Trophoblast cell (in vitro differentiated cells and primary cell): Measurements from ENCODE around the gene HBP1.

ENCODE experiments used
- DNase-seq, 2 donors: peaks; one replicate each; pipeline ENCODE4 v3.0.0-alpha.2; 2016
- H2AFZ ChIP-seq: 2 replicates; pipeline ENCODE4 v1.6.1; 2013; ENCODE audit warnings: low read length, moderate library complexity, mild to moderate bottlenecking; ENCODE audit not compliant: insufficient read depth, poor library complexity
- H2AK5ac ChIP-seq: 2 replicates; pipeline ENCODE4 v1.6.1; 2013; ENCODE audit warnings: mild to moderate bottlenecking, low read length
- H2BK120ac ChIP-seq: 2 replicates; pipeline ENCODE4 v1.6.1; 2013; ENCODE audit warnings: low read length, mild to moderate bottlenecking, moderate library complexity; ENCODE audit not compliant: insufficient read depth, poor library complexity
- H2BK12ac ChIP-seq: 2 replicates; pipeline ENCODE4 v1.6.1; 2013; ENCODE audit warnings: mild to moderate bottlenecking, low read length, moderate library complexity
- H2BK5ac ChIP-seq: 2 replicates; pipeline ENCODE4 v1.6.1; 2013; ENCODE audit warnings: low read length, low read depth, moderate library complexity, mild to moderate bottlenecking; ENCODE audit not compliant: poor library complexity
- H3K14ac ChIP-seq: 2 replicates; pipeline ENCODE4 v1.6.1; 2013; ENCODE audit warnings: mild to moderate bottlenecking, low read length
- H3K18ac ChIP-seq: 2 replicates; pipeline ENCODE4 v1.6.1; 2013; ENCODE audit warnings: mild to moderate bottlenecking, low read length
- H3K23ac ChIP-seq: 2 replicates; pipeline ENCODE4 v1.6.1; 2013; ENCODE audit warnings: low read length
- H3K27ac ChIP-seq: 2 replicates; pipeline ENCODE4 v1.5.1; 2013; ENCODE audit warnings: low read depth, mild to moderate bottlenecking, inconsistent platforms, low read length, moderate library complexity
- H3K27me3 ChIP-seq: 2 replicates; pipeline ENCODE4 v1.6.1; 2013; ENCODE audit warnings: inconsistent platforms, mild to moderate bottlenecking, low read length, moderate library complexity; ENCODE audit not compliant: insufficient read depth
- H3K36me3 ChIP-seq, 2 experiments: 1 replicate in 1 of 2; 2 replicates in 1 of 2; pipeline ENCODE4 v1.6.1; 2013; ENCODE audit warnings: low read length in 2 of 2, mild to moderate bottlenecking in 2 of 2, moderate library complexity in 1 of 2; ENCODE audit not compliant: insufficient read depth in 2 of 2, control insufficient read depth in 1 of 2
- H3K4ac ChIP-seq: 2 replicates; pipeline ENCODE4 v1.6.1; 2013; ENCODE audit warnings: low read depth, mild to moderate bottlenecking, low read length, moderate library complexity
- H3K4me1 ChIP-seq, 2 experiments: 1 replicate in 1 of 2; 2 replicates in 1 of 2; pipeline ENCODE4 v1.6.1; 2013; ENCODE audit warnings: low read length in 2 of 2, mild to moderate bottlenecking in 2 of 2, moderate library complexity in 1 of 2; ENCODE audit not compliant: insufficient read depth in 2 of 2, control insufficient read depth in 1 of 2
- H3K4me2 ChIP-seq: 2 replicates; pipeline ENCODE4 v1.6.1; 2013; ENCODE audit warnings: inconsistent platforms, mild to moderate bottlenecking, low read length, moderate library complexity
- H3K4me3 ChIP-seq: 2 replicates; pipeline ENCODE4 v1.5.1; 2013; ENCODE audit warnings: mild to moderate bottlenecking, low read depth, low read length, inconsistent platforms
- H3K79me1 ChIP-seq: one replicate; pipeline ENCODE4 v1.6.1; 2013; ENCODE audit warnings: low read length
- H3K79me2 ChIP-seq: 2 replicates; pipeline ENCODE4 v1.6.1; 2013; ENCODE audit warnings: low read length, mild to moderate bottlenecking; ENCODE audit not compliant: control insufficient read depth, insufficient read depth, poor library complexity
- H3K9ac ChIP-seq: 2 replicates; pipeline ENCODE4 v1.6.1; 2013; ENCODE audit warnings: mild to moderate bottlenecking, low read length
- H3K9me3 ChIP-seq: 2 replicates; pipeline ENCODE4 v1.6.1; 2013; ENCODE audit warnings: low read depth, mild to moderate bottlenecking, control low read depth, inconsistent platforms, low read length; ENCODE audit not compliant: insufficient read depth
- H4K12ac ChIP-seq: 2 replicates; pipeline ENCODE4 v1.6.1; 2013; ENCODE audit warnings: low read depth, mild to moderate bottlenecking, low read length, moderate library complexity
- H4K8ac ChIP-seq: 2 replicates; pipeline ENCODE4 v1.6.1; 2013; ENCODE audit warnings: low read depth, mild to moderate bottlenecking, low read length, moderate library complexity
- H4K91ac ChIP-seq: one replicate; pipeline ENCODE4 v1.6.1; 2013; ENCODE audit warnings: low read depth, mild to moderate bottlenecking, low read length, moderate library complexity
- WGBS: extraction: QIAGEN DNeasy Blood & Tissue Kit; methylation state at CpG from one replicate; pipeline ENCODE4 v1.1.7; 2013; ENCODE audit warnings: missing lambda C conversion rate; ENCODE audit not compliant: insufficient read length, insufficient coverage; ENCODE audit errors: extremely low coverage; 5-methylcytosine and 5-hydroxymethylcytosine counted together

HBP1 gene

GRCh38 chr7:107147464-107148393, 21.1 kb upstream of the HBP1 start:
- no peak overlapping the region for H3K4me3 ChIP-seq
- H3K4ac ChIP-seq: no peak overlapping the region
- no peak overlapping the region for H2AK5ac ChIP-seq
- no peak overlapping the region for H3K18ac ChIP-seq
- no peak overlapping the region for H2AFZ ChIP-seq
- H2BK5ac ChIP-seq: no peak overlapping the region
- no peaks in the 10 kb centered on the region for H3K9me3 ChIP-seq
- no peak overlapping the region for H2BK120ac ChIP-seq
- no peaks in the 10 kb centered on the region for H3K79me1 ChIP-seq
- H4K91ac ChIP-seq: no peak overlapping the region
- no peaks in the 10 kb centered on the region for H3K79me2 ChIP-seq
- no peak overlapping the region for H3K23ac ChIP-seq
- H3K4me2 ChIP-seq: no peak overlapping the region
- no peaks in the 10 kb centered on the region for H3K27me3 ChIP-seq
- no peak overlapping the region for H3K14ac ChIP-seq
- H2BK12ac ChIP-seq: no peak overlapping the region
- H3K9ac ChIP-seq: no peak overlapping the region
- H4K12ac ChIP-seq: no peak overlapping the region
- H4K8ac ChIP-seq: no peak overlapping the region
- DNase-seq: peak; percentile 15 to 66
- no peaks in the 10 kb centered on the region for H3K4me1 ChIP-seq
- no peaks in the 10 kb centered on the region for H3K36me3 ChIP-seq
- no peak overlapping the region for H3K27ac ChIP-seq
- WGBS: no CpG with 5 or more reads among the region's 3 CpGs

GRCh38 chr7:107148721-107149120, 20.1 kb upstream of the HBP1 start:
- no peak overlapping the region for H2AFZ ChIP-seq
- H3K4ac ChIP-seq: no peak overlapping the region
- no CpG with 5 or more reads among the region's 2 CpGs for WGBS
- no peaks in the 10 kb centered on the region for H3K36me3 ChIP-seq
- no peak overlapping the region for H3K23ac ChIP-seq
- no peaks in the 10 kb centered on the region for H3K9me3 ChIP-seq
- H3K4me2 ChIP-seq: no peak overlapping the region
- H2BK5ac ChIP-seq: no peak overlapping the region
- no peak overlapping the region for H3K18ac ChIP-seq
- H4K91ac ChIP-seq: no peak overlapping the region
- H3K79me2 ChIP-seq: no peaks in the 10 kb centered on the region
- no peaks in the 10 kb centered on the region for H3K4me1 ChIP-seq
- H4K12ac ChIP-seq: no peak overlapping the region
- no peaks in the 10 kb centered on the region for H3K79me1 ChIP-seq
- DNase-seq: peak; percentile 29 to 97
- no peak overlapping the region for H3K9ac ChIP-seq
- H2AK5ac ChIP-seq: no peak overlapping the region
- no peak overlapping the region for H2BK120ac ChIP-seq
- H4K8ac ChIP-seq: no peak overlapping the region
- H3K27me3 ChIP-seq: no peaks in the 10 kb centered on the region
- H3K4me3 ChIP-seq: no peak overlapping the region
- no peak overlapping the region for H2BK12ac ChIP-seq
- no peak overlapping the region for H3K27ac ChIP-seq
- H3K14ac ChIP-seq: no peak overlapping the region

- H3K4me1 ChIP-seq: no peaks in the 10 kb centered on the region
- no peaks in the 10 kb centered on the region for H3K27me3 ChIP-seq
- no peak for DNase-seq
- H3K18ac ChIP-seq: no peak overlapping the region
- no peak overlapping the region for H2AFZ ChIP-seq
- H4K8ac ChIP-seq: no peak overlapping the region
- no peak overlapping the region for H4K12ac ChIP-seq
- H3K4me2 ChIP-seq: no peak overlapping the region
- H3K14ac ChIP-seq: no peak overlapping the region
- H3K36me3 ChIP-seq: no peaks in the 10 kb centered on the region
- H3K9ac ChIP-seq: no peak overlapping the region
- H3K4ac ChIP-seq: no peak overlapping the region
- no peak overlapping the region for H3K23ac ChIP-seq
- H4K91ac ChIP-seq: no peak overlapping the region
- no peak overlapping the region for H3K27ac ChIP-seq
- H2BK120ac ChIP-seq: no peak overlapping the region
- no peaks in the 10 kb centered on the region for H3K9me3 ChIP-seq
- no peak overlapping the region for H2BK5ac ChIP-seq
- no peak overlapping the region for H2AK5ac ChIP-seq
- H2BK12ac ChIP-seq: no peak overlapping the region
- no peak overlapping the region for H3K4me3 ChIP-seq
- no peaks in the 10 kb centered on the region for H3K79me2 ChIP-seq
- no CpG with 5 or more reads among the region's 1 CpG for WGBS
- H3K79me1 ChIP-seq: no peaks in the 10 kb centered on the region
These were observed 18.9 kb upstream of the HBP1 start for GRCh38 chr7:107149863-107150262.

GRCh38 chr7:107150375-107151073, 18.3 kb upstream of the HBP1 start:
- Histone ChIP-seq H2BK12ac (no peak overlapping the region), H3K79me2 (no peaks in the 10 kb centered on the region), H4K91ac (no peak overlapping the region), H4K12ac (no peak overlapping the region), H3K36me3 (no peaks in the 10 kb centered on the region), H3K4ac (no peak overlapping the region), H3K18ac (no peak overlapping the region), H3K27ac (no peak overlapping the region), H3K79me1 (no peaks in the 10 kb centered on the region), H2AK5ac (no peak overlapping the region), H3K14ac (no peak overlapping the region), H3K4me2 (no peak overlapping the region), H2AFZ (no peak overlapping the region), H2BK5ac (no peak overlapping the region), H3K4me3 (no peak overlapping the region), H3K4me1 (no peaks in the 10 kb centered on the region), H3K27me3 (no peaks in the 10 kb centered on the region), H3K23ac (no peak overlapping the region), H4K8ac (no peak overlapping the region), H3K9me3 (no peaks in the 10 kb centered on the region), H3K9ac (no peak overlapping the region), H2BK120ac (no peak overlapping the region)
- peak; percentile 82 to 96 for DNase-seq
- no CpG with 5 or more reads among the region's 4 CpGs for WGBS
